Measurements from ENCODE around the gene THAP3. TPM values are rescaled to one million over a fixed set of nuclear protein-coding genes. Genes with fewer than 3 reads are reported as not detected.

The THAP3 gene
- total RNA-seq, 1 donor from 2014 or later = 26.1 TPM

DNA sequence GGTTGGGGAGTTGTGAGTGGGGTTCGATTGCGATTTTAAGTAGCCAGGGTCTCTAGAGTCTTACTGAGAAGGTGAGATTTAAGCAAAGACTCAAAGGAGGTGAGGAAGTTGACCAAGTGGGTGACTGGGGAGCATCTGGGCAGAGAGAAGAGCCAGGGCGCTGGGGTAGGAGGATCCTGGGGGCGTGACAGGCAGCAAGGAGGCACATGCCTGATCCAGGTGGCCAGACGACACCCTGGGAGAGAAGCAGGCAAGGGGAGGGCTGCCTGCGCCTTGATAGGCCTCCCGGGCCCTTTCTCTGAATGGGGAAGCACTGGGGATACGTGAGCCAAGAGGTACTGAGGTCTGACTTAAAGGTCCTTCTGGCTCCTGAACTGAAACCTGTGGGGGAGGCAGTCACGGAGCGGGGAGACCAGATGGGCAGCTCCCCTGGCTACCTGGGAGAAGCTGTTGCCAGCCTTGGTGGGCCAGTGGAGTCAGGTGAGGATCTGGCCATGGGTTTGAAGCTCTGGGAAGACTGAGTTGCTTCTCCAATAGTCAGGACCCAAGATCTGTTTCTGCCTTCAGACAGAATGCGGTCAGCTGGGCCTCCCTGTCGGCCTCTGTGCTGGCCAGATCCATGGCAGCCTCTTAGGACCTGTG is 39.5 kb upstream of the THAP3 start:
- Mint-ChIP-seq H3K9me3 (no peaks in the 10 kb centered on the region), H3K27me3 (ENCODE audit: low read depth) (no peaks in the 10 kb centered on the region), H3K27ac (ENCODE audit: unreplicated experiment) (no peak overlapping the region), H3K36me3 (ENCODE audit: low read depth) (no peaks in the 10 kb centered on the region), H3K4me3 (no peak overlapping the region), H3K4me1 (peaks cover 13% of the 10 kb centered on the region)
- no peak for TF ChIP-seq CTCF (conservative IDR thresholded peaks at IDR 0.05)
- no peak for DNase-seq (ENCODE audit: low read depth, low spot score)

GRCh38 chr1:6585841-6586240 is 38.8 kb upstream of the THAP3 start:
- H3K4me1 Mint-ChIP-seq = peaks cover 8% of the 10 kb centered on the region
- DNase-seq (ENCODE audit: low read depth, low spot score) = no peak
- no peaks in the 10 kb centered on the region for H3K9me3 Mint-ChIP-seq
- H3K27ac Mint-ChIP-seq (ENCODE audit: unreplicated experiment) = no peak overlapping the region
- H3K27me3 Mint-ChIP-seq (ENCODE audit: low read depth) = no peaks in the 10 kb centered on the region
- no peaks in the 10 kb centered on the region for H3K36me3 Mint-ChIP-seq (ENCODE audit: low read depth)
- no peak overlapping the region for H3K4me3 Mint-ChIP-seq
- no peak for TF ChIP-seq CTCF (conservative IDR thresholded peaks at IDR 0.05)

GRCh38 chr1:6586404-6586816 is 38.3 kb upstream of the THAP3 start:
- no peak overlapping the region for H3K27ac Mint-ChIP-seq (ENCODE audit: unreplicated experiment)
- no peak for DNase-seq (ENCODE audit: low read depth, low spot score)

GRCh38 chr1:6587261-6588005 is 37.2 kb upstream of the THAP3 start:
- Mint-ChIP-seq H3K27ac (ENCODE audit: unreplicated experiment) (no peak overlapping the region), H3K4me1 (peaks cover under 1% of the 10 kb centered on the region), H3K4me3 (no peak overlapping the region), H3K9me3 (no peaks in the 10 kb centered on the region), H3K27me3 (ENCODE audit: low read depth) (no peaks in the 10 kb centered on the region), H3K36me3 (ENCODE audit: low read depth) (no peaks in the 10 kb centered on the region)
- TF ChIP-seq CTCF (conservative IDR thresholded peaks at IDR 0.05) = no peak
- DNase-seq (ENCODE audit: low read depth, low spot score) = no peak

More at GRCh38 chr1:6586404-6586816, 38.3 kb upstream of the THAP3 start:
- H3K36me3 Mint-ChIP-seq (ENCODE audit: low read depth) = no peaks in the 10 kb centered on the region
- peaks cover 7% of the 10 kb centered on the region for H3K4me1 Mint-ChIP-seq
- no peak overlapping the region for H3K4me3 Mint-ChIP-seq
- no peaks in the 10 kb centered on the region for H3K27me3 Mint-ChIP-seq (ENCODE audit: low read depth)
- no peak for TF ChIP-seq CTCF (conservative IDR thresholded peaks at IDR 0.05)
- H3K9me3 Mint-ChIP-seq = no peaks in the 10 kb centered on the region

GRCh38 chr1:6588128-6588892 is 36.4 kb upstream of the THAP3 start:
- no peak for DNase-seq (ENCODE audit: low read depth, low spot score)
- Mint-ChIP-seq H3K4me1 (no peaks in the 10 kb centered on the region), H3K36me3 (ENCODE audit: low read depth) (no peaks in the 10 kb centered on the region), H3K27me3 (ENCODE audit: low read depth) (no peaks in the 10 kb centered on the region), H3K9me3 (no peaks in the 10 kb centered on the region), H3K27ac (ENCODE audit: unreplicated experiment) (no peak overlapping the region), H3K4me3 (peak overlapping the region; percentile 19)
- no peak for TF ChIP-seq CTCF (conservative IDR thresholded peaks at IDR 0.05)
